ENCODE data around the gene KCNK3.
"Not testable (repeated sequence)": the region's sequence is repeated elsewhere in the genome, so short reads cannot be mapped to it uniquely, and the experiment has no call there.

The KCNK3 gene

GRCh38 chr2:26692279-26692896, at the start of gene KCNK3:
Gene KCNK3, plus strand, starts transcription at chr2:26692722. Its CDS starts 154 bp downstream, at chr2:26692876.
- DNase-seq: peak in 2 of 4 experiments; percentile 11 to 30

GRCh38 chr2:26644188-26644835, 48.2 kb upstream of the KCNK3 start:
- DNase-seq: no peak

DNA sequence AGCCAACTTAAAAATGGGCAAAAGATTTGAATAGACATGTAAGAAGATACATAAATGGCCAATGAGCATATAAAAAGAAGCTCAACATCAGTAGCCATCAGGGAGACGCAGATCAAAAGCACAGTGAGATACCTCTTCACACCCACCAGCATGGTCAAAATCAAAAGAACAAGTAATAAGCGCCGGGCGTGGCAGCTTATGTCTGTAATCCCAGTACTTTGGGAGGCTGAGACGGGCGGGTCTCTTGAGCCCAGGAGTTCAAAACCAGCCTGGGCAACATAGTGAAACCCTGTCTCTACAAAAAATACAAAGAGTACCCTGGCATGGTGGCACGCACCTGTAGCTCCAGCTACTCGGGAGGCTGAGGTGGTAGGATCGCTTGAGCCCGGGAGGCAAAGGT, 46.8 kb upstream of the KCNK3 start:
- DNase-seq: no peak

- no peak for DNase-seq
Measured at GRCh38 chr2:26646986-26647672, 45.4 kb upstream of the KCNK3 start.

- DNase-seq: no peak
Measured at GRCh38 chr2:26647981-26648380, 44.5 kb upstream of the KCNK3 start.

- DNase-seq: no peak
Measured at GRCh38 chr2:26648516-26648915, 44.0 kb upstream of the KCNK3 start.

DNA sequence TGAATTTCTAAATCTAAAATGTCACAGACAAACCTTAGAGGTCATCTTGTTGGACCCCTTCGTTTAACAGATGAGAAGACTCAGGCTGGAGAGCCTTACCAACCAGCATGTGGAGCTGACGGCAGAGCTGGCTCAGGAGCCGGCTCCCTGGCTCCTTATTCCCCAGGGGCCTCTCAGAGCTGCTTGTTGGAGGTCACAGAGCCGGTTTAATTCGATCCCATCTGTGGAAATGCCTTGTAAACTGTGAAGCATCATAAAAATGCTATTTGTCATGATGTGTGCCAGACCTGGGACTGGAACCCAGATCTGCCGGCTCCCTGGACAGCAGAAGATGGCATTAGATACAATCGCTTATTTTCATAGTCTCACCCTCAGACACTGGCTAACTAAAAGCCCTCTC, 43.2 kb upstream of the KCNK3 start:
- no peak for DNase-seq

GRCh38 chr2:26649992-26650712, 42.4 kb upstream of the KCNK3 start:
- no peak for DNase-seq

DNA sequence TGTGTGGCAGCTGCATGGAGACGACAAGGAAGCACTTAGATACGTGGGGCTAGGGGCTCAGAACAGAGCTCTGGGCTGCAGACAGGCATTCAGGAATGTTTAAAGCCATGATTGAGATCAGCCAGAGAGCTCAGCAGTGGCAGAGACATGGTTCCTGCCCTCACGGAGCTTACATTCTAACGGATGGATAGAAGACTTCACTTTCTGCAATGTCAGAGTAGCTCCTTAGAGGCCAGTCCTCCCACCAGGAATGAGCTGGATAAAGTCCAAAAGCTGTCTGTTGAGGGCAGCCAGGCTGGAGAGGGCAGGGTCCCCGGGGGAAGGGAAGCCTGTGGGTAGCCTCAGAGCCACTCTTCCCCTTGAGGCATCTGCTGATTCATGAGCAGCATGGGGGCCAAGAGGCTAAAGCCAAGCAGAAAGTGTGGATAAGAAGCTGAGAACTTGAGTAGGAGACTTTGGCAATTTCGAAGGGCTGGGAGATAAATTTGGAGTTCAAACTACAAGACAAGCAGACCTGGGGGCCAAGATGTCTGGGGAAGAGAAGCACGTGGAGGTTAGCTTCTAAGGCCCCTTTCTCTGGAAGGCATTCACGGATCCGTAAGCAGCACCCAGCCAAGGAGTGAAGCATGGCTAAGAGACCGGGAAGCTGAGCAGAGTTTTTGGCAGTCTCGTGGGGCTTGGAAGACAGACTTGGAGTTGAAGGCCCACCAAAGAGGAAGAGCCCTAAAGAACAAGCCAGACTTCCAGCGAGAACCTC, 41.6 kb upstream of the KCNK3 start:
- no peak for DNase-seq

DNA sequence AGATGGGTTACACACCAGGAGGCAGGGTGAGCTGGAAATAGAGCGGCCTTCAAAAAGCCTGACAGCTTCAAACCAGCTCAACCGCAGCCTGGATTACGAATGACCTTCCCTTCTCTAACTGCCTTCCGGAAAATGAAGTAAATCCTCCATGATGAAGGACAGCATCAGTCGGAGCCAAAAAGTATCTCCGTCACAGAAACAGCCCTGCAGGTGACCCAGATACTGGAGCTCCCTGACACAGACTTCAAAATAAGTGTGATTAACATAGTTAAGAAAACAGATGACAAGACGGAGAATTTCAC, 41.1 kb upstream of the KCNK3 start:
- no peak for DNase-seq

DNA sequence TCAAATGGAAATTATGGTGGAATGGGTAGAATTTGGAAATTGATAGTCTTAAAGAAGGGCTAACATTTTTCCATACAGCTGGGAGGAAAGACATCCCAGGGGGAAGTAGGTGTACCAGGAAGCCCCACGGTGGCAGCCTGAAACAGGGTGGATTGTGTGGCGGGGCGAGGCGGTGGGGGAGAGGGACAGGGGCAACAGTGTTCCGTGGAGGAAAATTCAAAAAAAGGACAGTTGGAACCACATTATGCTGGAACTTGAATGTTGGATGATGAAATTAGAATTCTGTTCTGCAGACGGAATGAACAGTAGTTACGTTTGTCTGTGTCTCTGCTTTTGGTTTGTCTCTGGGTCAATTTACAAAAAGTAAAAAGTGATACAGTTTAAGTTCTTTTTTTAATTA, 40.7 kb upstream of the KCNK3 start:
- DNase-seq: no peak

- DNase-seq: no peak
Measured at GRCh38 chr2:26652361-26653041, 40.0 kb upstream of the KCNK3 start.

GRCh38 chr2:26653207-26654060, 39.1 kb upstream of the KCNK3 start:
- no peak for DNase-seq

DNA sequence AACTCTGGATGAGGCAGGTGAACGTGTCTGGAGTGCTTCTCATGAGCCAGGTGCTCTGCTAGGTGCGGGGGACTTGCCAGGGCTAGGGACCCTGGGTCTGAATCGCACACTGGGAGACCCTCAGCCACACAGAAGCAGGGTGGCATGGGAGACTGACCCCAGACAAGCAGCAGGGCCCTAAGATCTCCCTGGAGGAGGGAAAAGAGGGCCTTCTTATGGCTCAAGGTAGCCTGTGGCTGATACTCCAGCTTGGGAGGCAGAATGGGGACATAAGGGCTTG, 38.5 kb upstream of the KCNK3 start:
- DNase-seq: no peak

GRCh38 chr2:26655120-26655519, 37.4 kb upstream of the KCNK3 start:
- not testable (repeated sequence) for DNase-seq

GRCh38 chr2:26655611-26656195, 36.8 kb upstream of the KCNK3 start:
- DNase-seq: no peak

GRCh38 chr2:26657265-26657664, 35.3 kb upstream of the KCNK3 start:
- DNase-seq: no peak

DNA sequence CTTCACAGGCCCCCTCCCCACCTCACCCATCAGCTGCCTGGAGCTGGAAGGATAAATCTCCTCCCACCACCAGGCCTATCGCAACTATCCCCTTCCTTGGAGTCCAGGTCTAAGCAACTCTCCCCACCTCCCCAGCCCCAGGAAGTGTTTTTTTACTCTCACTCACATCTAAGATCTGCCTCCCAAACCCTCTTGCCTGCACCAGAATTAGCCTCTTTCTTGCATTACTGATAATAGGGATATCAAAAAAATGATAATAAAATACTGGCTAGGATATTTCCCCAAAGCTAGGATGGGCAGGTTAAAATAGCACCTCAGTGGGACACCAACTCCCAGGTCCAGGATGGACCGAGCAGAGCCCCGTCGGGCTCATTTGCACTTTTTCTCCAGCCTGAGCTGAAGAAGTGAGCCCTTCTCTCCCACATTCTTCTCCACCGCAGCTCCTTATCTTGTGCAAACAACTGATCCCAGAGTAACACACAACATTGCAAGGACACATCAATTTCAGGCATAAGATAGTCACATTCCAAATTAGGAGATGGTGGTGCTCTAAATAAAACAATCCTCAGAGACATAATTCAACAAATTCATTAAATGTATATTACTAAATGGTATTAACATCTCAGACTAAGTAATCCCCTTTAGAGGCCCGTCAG, 33.7 kb upstream of the KCNK3 start:
- no peak for DNase-seq

GRCh38 chr2:26660363-26660962, 32.1 kb upstream of the KCNK3 start:
- DNase-seq: no peak

GRCh38 chr2:26665296-26665695, 27.2 kb upstream of the KCNK3 start:
- not testable (repeated sequence) for DNase-seq
